GM18858 (cell line): ENCODE measurements around the gene MCU.
"Not testable (repeated sequence)": the region's sequence is repeated elsewhere in the genome, so short reads cannot be mapped to it uniquely, and the experiment has no call there.

Source experiments
- ATAC-seq: cut with Tn5 transposase; IDR thresholded peaks from one replicate; pipeline ENCODE4 v1.9.1; 2021; ENCODE audit not compliant: unreplicated experiment

MCU gene

GRCh38 chr10:72691863-72692743 lies at the start of gene MCU:
Gene MCU, plus strand, starts transcription at chr10:72692143. Its CDS starts 9 bp downstream, at chr10:72692152.
- peak; percentile 77 for ATAC-seq

- ATAC-seq = no peak
Measured at GRCh38 chr10:72642318-72642717, 49.6 kb upstream of the MCU start.

GRCh38 chr10:72645263-72645858 lies 46.6 kb upstream of the MCU start:
- ATAC-seq = no peak

- ATAC-seq = not testable (repeated sequence)
Measured at GRCh38 chr10:72646971-72647370, 45.0 kb upstream of the MCU start.

GRCh38 chr10:72648301-72648700 lies 43.6 kb upstream of the MCU start:
- no peak for ATAC-seq

- ATAC-seq = no peak
Measured at GRCh38 chr10:72649291-72649690, 42.7 kb upstream of the MCU start.

GRCh38 chr10:72653383-72654096 lies 38.4 kb upstream of the MCU start:
- ATAC-seq = no peak

- ATAC-seq = no peak
Measured at GRCh38 chr10:72654720-72655119, 37.2 kb upstream of the MCU start.

GRCh38 chr10:72658696-72659400 lies 33.1 kb upstream of the MCU start:
- no peak for ATAC-seq

- ATAC-seq = no peak
Measured at GRCh38 chr10:72659694-72660093, 32.2 kb upstream of the MCU start.

GRCh38 chr10:72660220-72660619 lies 31.7 kb upstream of the MCU start:
- ATAC-seq = no peak

GRCh38 chr10:72661431-72661830 lies 30.5 kb upstream of the MCU start:
- no peak for ATAC-seq

GRCh38 chr10:72663971-72664370 lies 28.0 kb upstream of the MCU start:
- no peak for ATAC-seq

- no peak for ATAC-seq
Measured at GRCh38 chr10:72665925-72666324, 26.0 kb upstream of the MCU start.

- ATAC-seq = no peak
Measured at GRCh38 chr10:72667207-72667864, 24.6 kb upstream of the MCU start.

- no peak for ATAC-seq
Measured at GRCh38 chr10:72673280-72673679, 18.7 kb upstream of the MCU start.

GRCh38 chr10:72674174-72674573 lies 17.8 kb upstream of the MCU start:
- ATAC-seq = not testable (repeated sequence)

- no peak for ATAC-seq
Measured at GRCh38 chr10:72679838-72680241, 12.1 kb upstream of the MCU start.

- no peak for ATAC-seq
Measured at GRCh38 chr10:72682638-72683037, 9.3 kb upstream of the MCU start.

- no peak for ATAC-seq
Measured at GRCh38 chr10:72685264-72685921, 6.5 kb upstream of the MCU start.
